Activated naive CD4-positive, alpha-beta T cell (primary cell): ENCODE data around the gene TBC1D5.
"Not testable (repeated sequence)": the region's sequence is repeated elsewhere in the genome, so short reads cannot be mapped to it uniquely, and the experiment has no call there.

Experiments
- DNase-seq, 4 experiments: peaks; one replicate each; lab custom pipeline; 2025; lab: John Stamatoyannopoulos, UW

Gene TBC1D5

DNA sequence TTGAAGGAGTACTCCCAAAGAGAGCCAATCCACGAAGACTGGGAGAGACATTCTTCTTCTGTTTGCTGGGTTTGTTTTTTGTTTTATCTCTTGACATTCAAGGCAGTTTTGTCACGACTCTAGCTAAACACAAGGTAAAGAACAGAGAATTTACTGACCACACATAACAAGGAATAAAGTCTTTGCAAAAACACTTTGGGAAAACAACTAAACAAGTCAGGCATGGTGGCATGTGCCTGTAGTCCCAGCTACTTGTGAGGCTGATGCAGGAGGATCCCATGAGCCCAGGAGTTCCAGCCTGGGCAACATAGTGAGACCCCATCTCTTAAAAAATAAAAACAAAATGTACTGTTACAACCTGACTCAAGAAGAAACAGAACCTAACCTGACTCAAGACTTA lies 28.0 kb downstream of the TBC1D5 start:
- DNase-seq: no peak

DNA sequence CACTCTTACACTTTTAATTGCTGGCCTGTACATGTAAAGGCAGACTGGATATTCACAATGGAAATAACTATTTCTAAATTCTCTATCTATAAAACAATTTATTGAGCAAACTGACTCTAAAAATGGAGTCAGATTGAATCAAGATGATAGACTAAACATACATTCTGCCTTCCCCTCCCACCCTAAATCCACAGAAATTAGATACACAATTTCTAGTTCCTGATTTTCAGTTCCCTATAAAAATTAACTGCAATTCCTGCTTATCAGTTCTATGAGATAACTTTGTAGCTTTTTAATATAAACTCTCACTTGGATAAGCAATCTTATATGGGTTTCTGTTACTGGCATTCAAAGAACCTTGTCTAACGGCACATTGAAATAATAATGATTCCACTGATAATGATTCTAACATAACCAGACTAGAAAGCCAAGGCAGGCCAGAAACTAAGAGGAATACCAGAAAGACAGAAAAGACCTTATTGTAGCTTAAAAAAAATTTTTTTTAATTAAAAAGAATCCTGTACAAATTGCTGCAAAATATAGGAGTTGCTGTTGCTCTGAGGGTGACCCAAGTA lies 33.1 kb downstream of the TBC1D5 start:
- no peak for DNase-seq

DNA sequence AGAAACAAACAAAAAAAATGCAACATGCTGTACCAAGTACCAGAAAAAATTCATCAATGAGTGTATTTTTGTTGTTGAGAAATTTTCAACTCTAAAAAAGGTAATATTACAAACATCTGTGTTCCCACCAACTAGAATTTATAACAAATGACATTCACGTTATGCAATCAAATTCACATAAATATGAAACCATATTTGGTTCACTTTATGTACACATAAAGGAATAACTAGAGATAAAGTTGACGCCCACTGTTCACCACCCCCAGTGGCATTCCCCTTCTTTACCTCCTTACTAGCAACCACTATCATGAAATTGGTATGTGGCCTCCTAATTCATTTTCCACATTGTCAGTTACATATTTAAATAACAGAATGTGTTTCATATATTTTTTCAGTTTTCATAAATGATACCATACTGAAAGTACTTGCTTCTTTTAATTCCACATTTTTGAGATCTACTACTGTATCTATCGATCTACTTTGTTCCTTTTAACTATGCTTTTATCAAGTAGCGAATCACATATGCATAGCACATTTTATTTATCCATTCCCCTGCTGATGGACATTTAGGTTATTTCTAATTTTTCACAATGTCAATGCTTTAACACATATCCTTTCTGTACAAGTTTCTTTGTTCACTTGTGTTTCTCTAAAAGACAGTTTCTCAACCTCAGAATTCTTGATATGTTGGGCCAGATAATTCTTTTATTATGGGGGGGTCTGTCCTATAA lies 34.5 kb downstream of the TBC1D5 start:
- DNase-seq: no peak

DNA sequence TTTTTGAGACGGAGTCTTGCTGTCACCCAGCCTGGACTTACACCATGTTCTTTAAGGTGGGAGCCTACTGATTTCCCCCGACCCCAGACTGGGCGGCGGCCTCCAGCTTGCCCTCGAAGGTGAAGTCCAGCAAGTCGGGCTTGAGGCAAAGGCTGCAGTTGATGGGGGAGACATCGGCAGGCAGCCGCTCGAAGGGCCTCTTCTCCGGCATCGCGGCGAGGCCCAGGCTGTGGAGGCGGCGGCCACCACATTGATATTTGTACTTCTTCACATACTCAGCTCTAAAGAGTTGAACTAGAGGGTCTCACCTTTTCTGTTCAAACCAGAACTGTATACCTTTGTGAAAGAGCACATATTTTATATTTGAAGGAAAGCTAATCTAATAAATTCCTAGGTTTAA lies 36.4 kb downstream of the TBC1D5 start:
- DNase-seq: not testable (repeated sequence)

DNA sequence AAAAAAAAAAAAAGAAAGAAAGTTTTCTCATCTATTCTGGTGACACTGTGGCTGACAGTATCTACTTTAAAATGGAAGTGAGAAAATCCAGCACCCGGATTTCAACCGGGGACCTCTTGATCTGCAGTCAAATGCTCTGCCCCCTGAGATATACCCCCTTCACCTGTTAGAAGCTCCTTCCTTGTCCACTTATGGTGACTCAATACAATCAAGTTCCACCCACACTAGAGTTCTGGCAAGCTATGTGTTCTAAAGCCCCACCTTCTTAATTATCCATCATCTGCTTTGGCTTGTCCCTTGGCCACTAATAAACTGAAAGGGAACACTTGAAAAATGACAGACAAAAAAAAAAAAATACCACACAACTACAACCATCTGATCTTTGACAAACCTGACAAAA lies 42.6 kb downstream of the TBC1D5 start:
- DNase-seq: not testable (repeated sequence)

DNA sequence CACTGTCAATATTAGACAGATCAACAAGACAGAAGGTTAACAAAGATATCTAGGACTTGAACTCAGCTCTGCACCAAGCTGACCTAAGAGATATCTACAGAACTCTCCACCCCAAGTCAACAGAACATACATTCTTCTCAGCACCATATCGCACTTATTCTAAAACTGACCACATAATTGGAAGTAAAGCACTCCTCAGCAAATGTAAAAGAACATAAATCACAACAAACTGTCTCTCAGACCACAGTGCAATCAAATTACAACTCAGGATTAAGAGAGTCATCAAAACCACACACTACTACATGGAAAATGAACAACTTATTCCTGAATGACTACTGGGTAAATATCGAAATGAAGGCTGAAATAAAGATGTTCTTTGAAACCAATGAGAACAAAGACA lies 46.8 kb downstream of the TBC1D5 start:
- not testable (repeated sequence) for DNase-seq

DNA sequence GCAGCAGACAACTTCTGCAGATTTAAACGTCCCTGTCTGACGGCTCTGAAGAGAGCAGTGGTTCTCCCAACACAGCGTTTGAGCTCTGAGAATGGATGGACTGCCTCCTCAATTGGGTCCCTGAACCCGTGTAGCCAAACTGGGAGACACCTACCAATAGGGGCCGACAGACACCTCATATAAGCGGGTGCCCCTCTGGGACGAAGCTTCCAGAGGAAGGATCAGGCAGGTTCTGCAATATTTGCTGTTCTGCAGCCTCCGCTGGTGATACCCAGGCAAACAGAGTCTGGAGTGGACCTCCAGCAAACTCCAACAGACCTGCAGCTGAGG lies 48.8 kb downstream of the TBC1D5 start:
- DNase-seq: not testable (repeated sequence)

DNA sequence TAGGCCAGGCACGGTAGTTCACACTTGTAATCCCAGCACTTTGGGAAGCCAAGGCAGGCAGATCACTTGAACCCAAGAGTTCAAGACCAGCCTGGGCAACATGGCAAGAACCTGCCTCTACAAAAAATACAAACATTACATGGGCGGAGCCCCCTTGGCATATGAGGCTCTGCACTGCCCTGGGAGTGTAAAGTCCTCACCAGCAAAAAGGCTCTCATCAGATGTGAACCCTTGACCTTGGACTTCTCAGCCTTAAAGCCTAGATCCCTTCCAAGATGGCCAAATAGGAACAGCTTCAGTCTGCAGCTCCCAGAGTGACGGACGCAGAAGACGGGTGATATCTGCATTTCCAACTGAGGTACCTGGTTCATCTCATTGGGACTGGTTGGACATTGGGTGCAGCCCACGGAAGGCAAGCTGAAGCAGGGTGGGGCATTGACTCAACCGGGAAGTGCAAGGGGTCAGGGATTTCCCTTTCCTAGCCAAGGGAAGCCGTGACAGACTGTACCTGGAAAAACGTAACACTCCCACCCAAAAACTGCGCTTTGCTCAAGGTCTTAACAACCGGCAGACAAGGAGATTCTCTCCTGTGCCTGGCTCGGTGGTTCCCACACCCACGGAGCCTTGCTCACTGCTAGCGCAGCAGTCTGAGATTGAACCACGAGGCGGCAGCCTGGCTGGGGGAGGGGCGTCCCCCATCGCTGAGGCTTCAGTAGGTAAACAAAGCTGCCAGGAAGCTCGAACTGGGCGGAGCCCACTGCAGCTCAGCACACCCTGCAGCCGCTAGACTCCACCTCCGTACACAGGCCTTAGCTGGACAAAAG lies 49.4 kb downstream of the TBC1D5 start:
- DNase-seq: not testable (repeated sequence)

DNA sequence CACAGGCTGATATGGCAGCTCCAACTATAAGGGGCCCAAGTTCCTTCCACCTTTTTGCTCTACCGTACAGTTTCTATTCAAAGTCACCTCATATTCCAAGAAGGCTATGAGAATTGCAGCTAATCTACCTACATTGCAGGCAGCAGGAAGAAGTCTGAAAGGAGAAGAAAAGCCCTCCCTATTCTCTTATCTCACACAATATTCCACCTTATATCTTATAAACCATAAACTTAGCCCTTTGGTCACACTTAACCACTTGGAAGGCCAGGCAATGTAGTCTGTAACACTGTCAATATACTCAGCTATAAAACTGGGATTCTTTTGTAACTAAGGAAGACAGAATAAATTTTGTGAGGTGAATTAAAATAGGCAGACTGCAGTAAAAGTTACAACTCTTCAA lies 54.9 kb downstream of the TBC1D5 start:
- no peak for DNase-seq

DNA sequence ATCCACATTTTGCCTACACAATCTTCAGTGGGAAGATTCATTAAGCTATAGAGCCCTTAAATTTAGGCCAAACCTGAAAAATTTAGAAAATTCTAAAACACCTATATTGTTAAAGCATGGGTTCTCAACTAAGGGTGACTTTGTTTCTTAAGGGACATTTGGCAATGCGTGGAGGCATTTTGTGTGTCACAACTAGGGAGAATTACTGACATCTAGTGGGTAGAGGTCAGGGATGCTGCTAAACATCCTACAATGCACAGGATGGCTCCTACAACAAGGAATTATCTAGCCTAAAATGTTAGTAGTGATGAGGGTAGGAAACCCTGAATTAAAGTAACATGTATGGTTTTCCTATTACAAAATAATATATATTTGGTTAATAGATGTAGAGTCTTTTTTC lies 55.8 kb downstream of the TBC1D5 start:
- no peak for DNase-seq

DNA sequence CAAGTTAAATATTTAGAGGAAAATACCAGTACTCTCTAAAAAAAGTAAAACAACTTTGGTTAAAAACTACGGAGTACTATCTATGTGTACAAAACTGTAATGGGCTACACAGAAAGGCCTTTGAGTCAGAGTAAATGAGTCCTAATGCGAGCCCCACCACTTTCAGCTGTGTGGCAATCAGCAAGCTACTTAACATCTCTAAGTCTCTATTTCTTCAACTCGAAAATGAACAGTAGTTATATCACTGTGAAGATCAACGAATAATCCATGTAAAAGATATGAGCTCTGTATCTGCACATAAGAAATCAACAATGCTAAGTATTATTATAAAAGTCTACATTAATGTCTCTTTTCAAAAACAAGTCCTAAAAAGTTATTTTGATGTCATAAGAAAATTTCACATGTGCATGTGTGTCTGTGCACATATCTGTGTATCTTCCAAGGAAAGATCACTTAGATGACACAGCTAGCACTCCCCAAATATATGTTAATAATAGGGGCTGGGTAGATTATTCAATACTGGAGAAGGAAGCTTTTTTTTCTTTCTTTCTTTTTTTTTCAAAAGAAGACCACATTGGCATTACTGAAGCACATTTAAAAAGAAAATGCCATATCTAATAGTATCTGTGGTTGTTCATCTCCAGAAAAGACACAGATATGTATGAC lies 58.8 kb downstream of the TBC1D5 start:
- DNase-seq: no peak

DNA sequence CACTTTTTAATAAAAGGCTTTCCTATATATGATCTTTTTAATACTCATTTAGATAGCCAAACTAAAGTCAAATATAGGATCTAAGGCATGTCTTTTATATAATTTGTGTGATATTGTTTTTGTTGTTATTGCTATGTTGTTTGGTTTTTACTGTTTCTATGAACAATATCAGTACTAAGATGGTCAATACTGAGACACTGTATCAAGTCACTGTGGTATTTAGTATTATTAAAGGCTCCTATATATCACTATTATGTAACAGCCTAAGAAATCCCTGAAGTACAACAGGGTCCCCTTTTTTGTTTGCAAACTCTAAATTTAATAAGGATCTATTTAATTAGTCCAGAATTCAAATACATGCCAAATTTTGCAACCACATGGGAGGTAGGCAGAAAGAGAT lies 61.9 kb downstream of the TBC1D5 start:
- DNase-seq: no peak

DNA sequence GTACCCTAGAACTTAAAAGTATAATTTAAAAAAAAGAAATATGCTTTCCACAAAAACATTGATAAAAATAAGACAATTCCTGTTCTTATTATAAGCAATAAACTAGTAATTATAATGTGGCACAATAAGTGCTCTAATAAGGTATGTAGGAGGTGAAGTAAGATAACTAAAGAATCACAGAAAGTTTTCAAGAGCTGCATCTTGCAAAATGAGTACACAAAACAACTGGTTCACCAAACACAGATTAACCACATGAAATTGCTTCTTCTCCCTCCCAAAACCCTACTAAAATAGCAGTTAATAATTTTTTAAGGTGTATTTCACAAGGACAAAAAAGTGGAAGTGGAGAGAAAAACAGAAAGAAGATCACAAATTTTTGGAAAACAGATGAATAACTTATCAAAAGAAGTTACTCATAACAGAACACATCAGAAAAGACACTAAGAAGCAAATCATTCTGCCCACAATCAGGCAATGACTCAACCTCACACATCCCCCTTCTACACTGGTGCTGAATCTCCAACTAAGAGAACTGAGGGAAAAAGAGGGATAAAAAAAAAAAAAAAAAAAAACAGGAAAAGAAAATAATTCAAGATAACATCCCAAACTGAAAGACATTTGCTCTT lies 64.2 kb downstream of the TBC1D5 start:
- no peak for DNase-seq

DNA sequence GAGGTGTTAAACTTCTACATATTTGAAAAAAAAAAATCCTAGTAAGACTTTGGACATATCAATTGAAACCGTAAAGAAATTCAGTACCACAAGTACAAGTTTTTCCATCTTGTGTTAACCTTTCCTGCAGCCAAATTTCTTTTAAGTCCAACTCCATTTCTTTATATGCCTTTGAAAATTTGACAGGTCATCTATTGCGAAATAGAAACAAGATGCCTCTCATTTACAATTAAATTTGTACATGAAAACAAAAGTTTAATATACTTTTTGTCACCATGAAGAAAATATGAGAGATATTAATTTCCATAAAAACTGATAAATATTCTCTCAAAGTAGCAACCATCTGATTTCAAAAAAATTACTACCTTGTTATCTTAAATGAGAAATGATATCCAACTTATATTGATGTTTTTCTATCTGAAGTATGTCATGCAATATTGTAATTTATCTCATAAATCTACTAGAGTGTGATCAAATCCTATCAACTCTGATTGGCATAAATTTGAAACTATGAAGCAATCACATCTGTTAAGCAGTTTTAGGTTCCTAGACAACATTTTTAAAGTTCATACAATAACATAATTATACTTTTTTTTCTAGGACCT lies 68.2 kb downstream of the TBC1D5 start:
- DNase-seq: no peak

DNA sequence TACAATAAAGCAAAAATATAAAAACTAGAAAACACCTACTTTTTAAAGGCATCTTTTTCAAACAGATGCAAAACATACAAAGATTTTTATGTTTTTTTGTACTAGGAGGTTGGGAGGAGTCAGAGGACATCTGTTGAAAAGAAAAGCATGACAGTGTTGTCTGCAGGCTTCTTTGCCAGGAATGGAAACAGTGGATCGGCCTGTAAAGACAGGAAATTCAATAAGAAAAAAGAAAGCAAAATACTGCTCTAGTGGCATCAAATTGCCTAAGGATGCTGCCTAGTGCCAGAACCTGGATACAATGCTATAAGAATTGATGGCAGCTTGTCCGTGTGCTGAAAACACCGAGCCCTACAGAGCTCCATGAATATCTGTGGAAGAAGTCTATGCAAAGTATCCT lies 69.9 kb downstream of the TBC1D5 start:
- DNase-seq: no peak

DNA sequence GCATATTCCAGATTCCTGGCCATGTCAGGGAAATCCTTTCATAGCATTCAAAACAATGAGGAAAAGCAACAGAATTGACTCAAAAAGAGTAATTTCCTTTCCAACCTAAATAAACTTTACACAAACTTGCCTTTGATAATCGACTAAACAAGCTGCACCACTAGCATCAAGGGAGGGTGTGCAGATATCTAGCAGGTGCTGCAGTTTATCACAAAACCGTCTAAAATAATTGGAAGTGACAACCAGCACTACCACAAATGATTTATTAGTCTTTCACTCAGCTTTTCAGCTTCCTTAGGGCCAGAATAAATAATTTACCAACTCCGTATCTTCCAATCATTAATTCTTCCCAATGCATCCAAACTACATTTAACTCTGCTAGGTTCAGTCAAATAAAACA lies 71.7 kb downstream of the TBC1D5 start:
- no peak for DNase-seq

DNA sequence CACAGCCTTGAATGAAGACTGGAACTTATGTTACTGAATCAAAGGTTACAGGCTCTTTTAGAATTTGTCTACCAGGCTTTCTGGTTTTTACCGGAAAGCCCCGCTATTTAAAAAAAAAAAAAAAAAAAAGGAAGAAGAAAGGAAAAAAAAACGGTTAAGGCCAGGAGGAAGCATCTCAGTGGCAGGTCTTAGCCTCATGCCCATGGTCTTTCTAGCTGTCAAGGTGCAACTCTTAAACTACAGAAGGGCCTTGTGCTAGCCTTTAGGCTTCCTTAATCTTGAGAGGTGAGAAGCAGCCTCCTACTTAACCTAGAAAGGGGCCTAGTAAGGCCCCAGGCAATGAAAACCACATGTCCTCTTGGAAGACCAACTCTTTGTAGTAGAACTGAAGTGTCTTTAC lies 77.5 kb downstream of the TBC1D5 start:
- no peak for DNase-seq

DNA sequence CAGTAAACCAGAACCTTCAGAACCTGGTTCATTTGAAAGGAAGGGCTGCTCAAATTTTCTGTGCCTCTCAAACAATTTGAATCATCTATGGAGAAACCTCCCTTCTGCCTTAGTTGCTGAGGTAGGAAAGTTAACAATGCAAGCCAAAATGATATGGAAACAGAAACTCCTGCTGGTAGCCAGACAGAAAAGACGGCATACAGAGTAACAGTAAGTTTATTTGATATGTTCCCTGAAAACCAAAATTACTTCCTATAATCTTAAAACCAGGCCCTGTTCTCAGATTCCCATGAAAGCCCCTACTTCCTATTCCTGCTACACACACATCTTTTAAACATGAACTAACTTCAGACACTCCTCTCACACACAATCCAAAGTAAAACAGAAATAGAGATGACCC lies 86.2 kb downstream of the TBC1D5 start:
- no peak for DNase-seq

DNA sequence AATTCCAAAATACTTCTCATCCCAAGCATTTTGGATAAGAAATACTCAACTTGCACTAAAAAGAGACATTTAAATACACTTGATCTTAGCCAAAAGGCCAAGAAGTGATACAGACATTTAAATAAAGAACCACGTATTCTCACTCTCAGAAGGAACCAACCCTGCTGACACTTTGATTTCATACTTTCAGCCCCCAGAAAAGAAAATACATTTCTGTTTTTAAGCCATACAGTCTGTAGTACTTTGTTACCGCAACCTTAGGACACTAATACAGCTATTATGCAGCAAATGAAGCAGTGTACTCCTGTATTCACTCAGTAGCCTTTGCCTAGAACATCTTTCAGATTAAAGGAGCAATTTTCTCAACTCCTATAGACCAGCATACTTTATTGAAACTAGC lies 86.7 kb downstream of the TBC1D5 start:
- no peak for DNase-seq

DNA sequence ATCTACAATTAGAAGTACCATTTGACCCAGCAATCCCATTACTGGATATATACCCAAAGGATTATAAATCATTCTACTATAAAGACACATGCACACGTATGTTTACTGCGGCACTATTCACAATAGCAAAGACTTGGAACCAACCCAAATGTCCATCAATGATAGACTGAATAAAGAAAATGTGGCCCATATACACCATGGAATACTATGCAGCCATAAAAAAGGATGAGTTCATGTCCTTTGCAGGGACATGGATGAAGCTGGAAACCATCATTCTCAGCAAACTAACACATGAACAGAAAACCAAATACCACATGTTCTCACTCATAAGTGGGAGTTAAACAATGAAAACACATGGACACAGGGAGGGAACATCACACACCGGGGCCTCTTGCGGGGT lies 92.7 kb downstream of the TBC1D5 start:
- DNase-seq: not testable (repeated sequence)

DNA sequence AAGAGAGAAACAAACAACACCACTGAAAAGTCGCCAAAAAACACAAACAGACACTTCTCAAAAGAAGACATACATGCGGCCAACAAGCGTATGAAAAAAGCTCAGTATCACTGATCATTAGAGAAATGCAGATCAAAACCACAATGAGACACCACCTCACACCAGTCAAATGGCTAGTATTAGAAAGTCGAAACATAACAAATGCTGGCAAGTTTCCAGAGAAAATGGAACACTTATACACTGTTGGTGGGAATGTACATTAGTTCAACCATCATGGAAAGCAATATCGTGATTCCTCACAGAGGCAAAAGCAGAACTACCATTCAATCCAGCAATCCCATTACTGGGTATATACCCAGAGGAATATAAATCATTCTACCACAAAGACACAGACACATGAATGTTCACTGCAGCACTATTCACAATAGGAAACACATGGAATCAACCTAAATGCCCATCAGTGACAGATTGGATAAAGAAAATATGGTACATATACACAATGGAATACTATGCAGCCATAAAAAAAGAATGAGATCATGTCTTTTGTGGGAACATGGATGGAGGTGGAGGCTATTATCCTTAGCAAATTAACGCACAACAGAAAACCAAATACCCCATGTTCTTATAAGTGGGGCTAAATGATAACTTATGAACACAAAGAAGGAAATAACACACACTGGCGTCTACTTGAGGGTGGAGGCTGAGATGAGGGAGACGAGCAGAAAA lies 93.6 kb downstream of the TBC1D5 start:
- DNase-seq: not testable (repeated sequence)
